GM21381 (cell line): ENCODE results near the gene DENND6B.
A peak's percentile ranks its signal among the peaks of the same experiment; 100 is the strongest.
"Not testable (repeated sequence)": the region's sequence is repeated elsewhere in the genome, so short reads cannot be mapped to it uniquely, and the experiment has no call there.

Experiments used
- ATAC-seq: cut with Tn5 transposase; IDR thresholded peaks from one replicate; pipeline ENCODE4 v1.9.1; 2021; ENCODE audit warnings: mild to moderate bottlenecking, moderate library complexity; ENCODE audit not compliant: unreplicated experiment

DENND6B gene, protein sequence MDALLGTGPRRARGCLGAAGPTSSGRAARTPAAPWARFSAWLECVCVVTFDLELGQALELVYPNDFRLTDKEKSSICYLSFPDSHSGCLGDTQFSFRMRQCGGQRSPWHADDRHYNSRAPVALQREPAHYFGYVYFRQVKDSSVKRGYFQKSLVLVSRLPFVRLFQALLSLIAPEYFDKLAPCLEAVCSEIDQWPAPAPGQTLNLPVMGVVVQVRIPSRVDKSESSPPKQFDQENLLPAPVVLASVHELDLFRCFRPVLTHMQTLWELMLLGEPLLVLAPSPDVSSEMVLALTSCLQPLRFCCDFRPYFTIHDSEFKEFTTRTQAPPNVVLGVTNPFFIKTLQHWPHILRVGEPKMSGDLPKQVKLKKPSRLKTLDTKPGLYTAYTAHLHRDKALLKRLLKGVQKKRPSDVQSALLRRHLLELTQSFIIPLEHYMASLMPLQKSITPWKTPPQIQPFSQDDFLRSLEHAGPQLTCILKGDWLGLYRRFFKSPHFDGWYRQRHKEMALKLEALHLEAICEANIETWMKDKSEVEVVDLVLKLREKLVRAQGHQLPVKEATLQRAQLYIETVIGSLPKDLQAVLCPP

DNA sequence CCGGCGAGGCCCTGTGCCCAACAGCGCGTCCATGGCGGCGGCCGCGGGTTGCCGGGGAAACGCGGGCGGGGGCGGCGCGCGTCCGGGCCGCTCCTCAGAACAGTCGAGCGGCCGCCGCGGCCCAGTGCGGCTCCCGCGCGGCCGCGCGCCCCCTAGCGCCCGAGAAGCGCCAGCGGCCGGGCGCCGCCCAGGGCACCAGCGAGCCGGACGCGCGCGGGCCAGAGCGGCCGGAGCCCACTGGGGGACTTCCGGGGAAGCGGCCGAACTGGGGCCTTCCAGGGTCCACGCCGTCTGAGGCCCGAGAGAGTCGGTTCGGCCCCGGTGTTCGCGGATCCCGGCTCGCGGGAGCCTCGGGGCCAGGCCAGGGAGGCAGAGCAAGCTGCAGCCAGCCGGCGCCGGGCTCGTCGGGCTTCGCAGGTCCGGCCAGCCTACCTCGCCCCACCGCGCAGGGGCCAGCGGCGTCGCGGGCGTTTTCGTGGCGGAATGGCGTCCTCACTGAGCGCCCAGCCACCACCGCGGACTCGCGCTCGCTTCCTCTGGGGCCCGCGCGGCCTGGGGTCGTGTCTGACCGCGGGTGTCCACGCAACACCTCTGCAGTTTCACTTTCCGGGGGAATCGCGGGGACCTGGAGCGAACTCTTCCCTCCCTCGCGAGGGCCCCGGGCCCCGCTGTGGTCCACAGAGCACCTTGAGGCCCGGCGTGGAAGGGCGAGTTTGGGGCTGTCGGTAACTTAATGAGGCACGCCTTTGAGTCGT is at the start of gene DENND6B:
Gene DENND6B (minus strand): TSS at position 57 of the 755 bp plus-strand sequence. CDS start 24 bp downstream, at position 33.
- ATAC-seq = peak; percentile 91

DNA sequence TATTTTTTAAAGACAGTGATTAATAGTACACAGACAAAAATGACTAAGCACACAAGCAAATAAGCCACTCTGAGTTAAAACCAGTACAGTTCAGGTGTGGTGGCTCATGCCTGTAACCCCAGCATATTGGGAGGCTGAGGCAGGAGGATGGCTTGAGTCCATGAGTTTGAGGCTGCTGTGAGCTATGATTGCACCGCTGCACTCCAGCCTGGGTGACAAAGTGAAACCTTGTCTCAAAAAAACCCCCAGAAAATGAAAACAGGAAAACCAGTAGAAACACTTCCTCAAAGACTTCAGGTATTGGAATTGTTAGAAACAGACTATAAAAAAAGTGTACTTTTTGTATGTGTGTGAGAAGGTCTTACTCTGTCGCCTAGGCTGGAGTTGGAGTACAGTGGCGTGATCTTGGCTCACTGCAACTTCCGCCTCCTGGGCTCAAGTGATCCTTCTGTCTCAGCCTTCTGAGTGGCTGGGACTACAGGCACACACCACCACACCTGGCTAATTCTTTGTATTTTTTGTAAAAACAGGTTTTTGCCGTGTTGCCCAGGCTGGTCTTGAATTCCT is 49.4 kb upstream of the DENND6B start:
- no peak for ATAC-seq

DNA sequence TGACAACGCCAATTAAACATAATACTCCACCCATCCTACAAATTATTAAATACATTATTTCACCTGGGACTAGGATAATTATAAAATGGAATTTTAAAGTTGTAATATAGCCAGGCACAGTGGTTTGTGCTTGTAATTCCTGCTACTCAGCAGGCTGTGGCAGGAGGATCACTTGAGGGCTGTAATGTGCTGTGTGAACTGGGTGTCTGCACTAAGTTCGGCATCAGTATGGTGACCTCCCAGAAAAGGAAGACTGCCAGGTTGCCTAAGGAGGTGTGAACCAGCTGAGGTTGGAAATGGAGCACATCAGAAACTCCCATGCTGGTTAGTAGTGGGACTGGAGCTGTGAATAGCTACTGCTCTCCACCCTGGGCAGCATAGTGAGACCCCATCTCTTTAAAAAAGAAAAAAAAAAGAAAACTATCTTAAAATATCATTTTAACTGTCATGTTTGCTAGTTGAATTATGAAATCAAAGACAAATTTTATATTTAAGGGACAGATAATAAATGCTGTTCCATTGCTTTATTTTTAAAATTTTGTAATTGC is 44.4 kb upstream of the DENND6B start:
- no peak for ATAC-seq

DNA sequence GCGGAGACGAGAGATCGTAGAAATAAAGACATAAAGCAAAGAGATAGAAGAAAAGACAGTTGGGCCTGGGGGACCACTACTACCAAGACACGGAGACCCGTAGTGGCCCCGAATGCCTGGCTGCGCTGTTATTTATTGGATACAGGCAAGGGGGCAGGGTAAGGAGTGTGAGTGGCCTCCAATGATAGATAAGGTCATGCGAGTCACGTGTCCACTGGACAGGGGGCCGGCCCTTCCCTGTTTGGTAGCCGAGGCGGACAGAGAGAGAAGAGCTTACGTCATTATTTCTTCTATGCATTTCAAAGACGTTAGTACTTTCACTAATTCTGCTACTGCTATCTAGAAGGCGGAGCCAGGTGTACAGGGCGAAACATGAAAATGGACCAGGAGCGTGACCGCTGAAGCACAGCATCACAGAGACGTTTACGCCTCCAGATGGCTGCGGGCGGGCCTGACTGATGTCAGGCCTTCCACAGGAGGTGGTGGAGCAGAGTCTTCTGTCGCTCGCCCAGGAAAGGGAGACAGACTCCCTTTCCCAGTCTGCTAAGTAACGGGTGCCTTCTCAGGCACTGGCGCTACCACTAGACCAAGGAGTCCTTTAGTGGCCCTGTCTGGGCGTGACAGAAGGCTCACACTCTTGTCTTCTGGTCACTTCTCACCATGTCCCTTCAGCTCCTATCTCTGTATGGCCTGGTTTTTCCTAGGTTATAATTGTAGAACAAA is 41.1 kb upstream of the DENND6B start:
- ATAC-seq = no peak

DNA sequence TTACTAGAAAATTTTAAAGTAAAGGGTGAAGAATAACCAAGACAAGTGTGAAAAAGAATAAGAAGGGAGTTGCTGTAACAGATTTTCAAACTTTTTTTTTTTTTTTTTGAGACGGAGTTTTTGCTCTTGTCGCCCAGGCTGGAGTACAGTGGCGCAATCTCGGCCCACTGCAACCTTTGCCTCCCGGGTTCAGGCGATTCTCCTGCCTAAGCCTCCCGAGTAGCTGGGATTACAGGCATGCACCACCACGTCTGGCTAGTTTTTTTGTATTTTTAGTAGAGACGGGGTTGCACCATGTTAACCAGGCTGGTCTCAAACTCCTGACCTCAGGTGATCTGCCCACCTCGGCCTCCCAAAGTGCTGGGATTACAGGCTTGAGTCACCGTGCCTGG is 37.0 kb upstream of the DENND6B start:
- ATAC-seq = not testable (repeated sequence)

DNA sequence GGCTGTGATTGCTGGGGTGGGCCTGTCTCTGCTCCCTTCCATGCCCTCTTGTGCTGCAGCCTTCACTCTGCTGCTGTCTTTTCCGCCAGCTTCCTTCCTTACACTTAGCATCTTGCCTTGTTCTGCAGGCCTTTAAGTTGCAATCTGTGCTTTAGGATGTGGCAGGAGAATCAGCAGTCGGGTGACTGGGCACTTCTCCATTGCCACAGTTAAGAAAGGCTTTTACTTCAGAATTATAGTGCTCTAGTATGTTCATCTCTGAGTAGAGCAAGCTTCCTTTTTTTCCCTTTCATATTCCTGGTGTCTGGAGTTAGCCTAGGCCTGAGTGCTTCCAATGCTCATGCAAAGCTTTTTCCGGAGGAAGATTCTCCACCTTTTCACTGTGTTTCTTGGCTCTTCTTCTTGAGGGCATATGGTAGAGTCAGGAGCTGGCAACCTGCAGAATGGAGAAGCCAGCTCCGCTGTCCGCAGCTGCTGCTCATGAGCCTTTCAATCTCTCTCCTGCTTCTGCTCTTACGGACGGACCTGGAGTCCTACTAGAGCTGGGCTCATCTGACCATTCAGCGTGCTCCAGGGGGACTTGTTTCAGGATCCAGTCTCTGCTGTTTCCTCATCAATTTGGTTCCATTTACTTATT is 36.5 kb upstream of the DENND6B start:
- no peak for ATAC-seq

DNA sequence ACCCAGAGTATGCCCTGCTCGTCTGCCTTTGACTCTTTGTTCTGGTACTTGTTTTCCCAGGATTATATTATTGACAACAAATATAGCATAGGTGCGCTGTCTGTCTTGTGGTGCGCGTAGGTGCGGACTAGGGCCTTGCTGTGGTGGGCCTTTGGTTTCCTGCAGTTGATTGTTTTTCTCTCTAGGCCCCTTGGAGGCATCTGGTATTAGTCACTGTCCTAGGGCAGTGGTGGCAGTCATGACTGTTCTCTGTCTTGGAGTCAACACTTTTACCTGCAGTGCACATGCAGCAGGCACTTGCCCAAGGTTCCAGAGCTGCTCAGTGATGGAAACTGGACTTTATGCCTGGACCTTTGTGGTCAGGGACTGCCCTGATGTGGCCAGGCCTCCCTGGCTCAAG is 34.9 kb upstream of the DENND6B start:
- no peak for ATAC-seq

DNA sequence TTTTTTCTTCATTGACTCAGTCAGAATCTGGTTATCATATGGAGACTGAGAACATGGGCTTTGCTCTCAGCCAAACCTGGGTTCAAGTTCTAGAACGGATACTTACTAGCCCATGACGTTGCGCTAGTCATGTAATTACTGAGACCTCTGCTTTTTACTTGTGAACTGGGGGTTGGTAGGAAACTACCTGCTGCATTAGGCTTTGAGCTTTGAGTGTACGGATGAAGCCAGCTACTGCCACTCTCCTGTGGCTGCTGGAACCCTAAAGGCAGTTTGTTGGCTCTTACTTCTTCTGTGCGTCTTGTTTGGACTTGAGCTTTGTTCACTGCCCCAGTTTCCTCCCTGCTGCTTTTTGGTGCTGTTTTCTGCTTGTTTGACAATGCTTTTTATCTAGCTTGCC is 34.4 kb upstream of the DENND6B start:
- no peak for ATAC-seq

DNA sequence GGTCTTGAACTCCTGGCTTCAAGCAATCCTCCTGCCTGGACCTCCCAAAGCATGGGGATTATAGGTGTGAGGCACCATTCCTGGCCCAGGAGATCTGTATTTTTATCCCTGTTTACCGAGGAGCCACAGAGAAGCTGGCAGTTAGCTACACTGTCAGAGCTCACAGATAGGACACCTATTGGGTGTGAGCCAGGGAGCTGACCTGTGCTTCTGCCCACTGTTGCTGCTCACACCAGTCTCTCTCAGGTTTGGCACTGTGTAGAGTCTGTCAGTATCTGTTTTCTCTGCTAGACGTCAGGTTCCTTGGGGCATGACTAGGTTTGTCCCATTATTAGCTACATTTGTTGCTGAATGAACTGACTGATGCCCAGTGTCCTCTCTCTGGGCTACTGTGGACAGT is 33.8 kb upstream of the DENND6B start:
- no peak for ATAC-seq

DNA sequence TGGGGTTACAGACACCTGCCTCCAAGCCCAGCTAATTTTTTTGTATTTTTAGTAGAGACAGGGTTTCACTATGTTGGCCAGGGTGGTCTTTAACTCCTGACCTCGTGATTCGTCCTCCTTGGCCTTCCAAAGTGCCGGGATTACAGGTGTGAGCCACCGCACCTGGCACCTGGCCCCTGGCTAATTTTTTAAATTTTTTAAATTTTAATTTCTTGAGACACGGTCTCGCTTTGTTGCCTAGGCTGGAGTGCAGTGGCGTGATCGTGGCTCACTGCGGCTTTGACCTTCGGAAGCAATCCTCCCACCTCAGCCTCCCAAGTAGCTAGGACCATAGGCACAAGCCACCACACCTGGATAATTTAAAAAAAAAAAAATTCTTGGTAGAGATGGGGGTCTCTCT is 30.9 kb upstream of the DENND6B start:
- ATAC-seq = no peak

DNA sequence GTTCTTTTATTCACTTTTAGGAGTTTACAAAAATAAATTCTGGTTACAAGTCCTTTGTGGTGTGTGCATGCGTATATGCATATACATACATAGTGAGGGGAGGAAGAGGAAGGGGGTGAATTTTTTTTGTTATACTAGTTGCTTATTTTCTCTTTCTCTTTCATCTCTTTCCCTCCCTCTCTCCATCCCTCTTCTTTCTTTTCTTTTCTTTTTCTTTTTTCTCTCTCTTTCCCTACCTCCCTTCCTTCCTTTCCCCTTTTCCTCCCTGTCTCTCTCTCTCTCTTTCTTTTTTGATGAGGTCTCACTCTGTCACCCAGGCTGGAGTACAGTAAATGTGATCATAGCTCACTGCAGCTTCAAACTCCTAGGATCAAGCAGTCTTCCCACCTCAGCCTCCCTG is 30.4 kb upstream of the DENND6B start:
- ATAC-seq = no peak

DNA sequence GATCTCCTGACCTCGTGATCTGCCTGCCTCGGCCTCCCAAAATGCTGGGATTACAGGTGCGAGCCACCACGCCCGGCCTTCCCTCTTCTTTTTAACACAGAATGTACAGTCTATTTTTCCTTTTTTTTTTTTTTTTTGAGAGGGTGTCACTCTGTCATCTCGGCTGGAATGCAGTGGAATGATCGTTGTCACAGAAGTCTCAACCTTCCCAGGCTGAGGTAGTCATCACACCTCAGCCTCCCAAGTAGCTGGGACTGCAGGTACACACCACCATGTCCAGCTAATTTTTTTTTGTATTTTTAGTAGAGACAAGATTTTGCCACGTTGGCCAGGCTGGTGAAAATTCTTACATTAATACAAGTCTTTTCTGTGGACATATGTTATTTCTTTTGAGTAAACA is 29.4 kb upstream of the DENND6B start:
- ATAC-seq = no peak

DNA sequence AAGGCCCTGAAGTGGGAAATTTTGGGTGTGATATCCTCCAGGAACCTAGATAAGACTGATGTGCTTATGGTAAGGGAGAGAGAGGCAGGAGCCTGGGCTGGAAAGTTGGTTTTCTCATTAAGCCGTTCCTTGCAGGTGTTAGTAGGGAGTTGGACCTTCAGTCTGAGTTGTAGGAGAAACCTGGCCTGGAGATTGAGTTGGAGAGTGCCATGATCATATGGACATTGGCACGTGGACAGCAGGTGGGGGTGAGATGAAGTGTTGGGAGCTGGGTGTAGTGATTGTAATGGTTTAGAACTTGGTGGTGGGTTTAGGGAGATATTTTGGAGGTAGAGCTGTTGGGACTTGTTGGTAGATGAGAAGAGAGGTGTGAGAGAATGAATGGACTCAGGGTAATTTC is 21.2 kb upstream of the DENND6B start:
- ATAC-seq = no peak

DNA sequence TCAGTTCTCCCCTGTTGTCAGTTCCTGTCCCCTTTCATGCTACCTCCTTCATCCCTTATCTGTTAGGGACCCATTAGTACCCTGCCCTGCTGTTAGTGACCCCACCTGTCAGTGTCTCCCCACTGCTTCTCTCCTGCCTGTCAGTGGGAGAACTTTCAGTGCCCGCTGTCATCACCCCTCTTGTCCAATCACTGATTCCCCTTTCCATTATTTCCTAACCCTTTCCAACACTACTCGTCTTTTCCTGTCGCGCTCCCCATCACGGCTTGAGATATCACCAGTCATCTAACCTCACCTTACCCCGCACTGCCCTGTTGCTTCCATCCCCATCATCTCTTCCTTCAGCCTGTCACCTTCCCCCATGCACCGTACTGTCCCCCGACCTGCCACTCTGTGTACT is 20.3 kb upstream of the DENND6B start:
- no peak for ATAC-seq

DNA sequence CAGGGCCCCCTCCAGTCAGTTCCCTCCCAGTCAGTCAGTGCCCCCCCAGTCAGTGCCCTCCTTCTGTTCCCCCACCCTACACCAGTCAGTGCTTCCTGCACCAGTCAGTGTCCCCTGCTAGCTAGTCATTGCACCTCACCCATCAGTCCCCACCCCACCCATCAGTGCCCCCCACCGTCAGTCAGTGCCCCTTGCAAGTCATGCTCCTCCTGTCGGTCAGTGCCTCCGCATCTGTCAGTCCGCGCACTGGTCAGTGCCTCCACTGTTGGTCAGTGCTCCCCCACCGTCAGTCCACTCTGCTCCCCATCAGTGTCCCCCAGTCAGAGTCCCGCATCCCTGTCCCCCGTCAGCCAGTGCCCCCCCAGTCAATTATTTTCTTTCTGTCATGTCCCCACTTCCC is 19.7 kb upstream of the DENND6B start:
- ATAC-seq = no peak

DNA sequence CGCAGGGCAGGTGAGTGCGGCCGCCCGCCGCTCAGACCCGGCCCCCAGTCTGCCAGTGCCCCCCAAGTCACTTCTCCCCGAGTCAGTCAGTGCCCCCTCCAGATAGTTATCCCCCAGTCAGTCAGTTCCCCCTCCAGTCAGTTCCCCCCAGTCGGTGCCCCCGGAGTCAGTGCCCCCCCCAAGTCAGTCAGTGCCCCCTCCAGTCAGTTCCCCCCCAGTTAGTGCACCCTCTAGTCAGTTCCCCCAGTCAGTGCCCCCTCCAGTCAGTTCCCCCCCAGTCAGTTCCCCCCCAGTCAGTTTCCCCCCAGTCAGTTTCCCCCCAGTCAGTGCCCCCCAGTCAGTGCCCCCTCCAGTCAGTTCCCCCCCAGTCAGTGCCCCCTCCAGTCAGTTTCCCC is 16.7 kb upstream of the DENND6B start:
- no peak for ATAC-seq

DNA sequence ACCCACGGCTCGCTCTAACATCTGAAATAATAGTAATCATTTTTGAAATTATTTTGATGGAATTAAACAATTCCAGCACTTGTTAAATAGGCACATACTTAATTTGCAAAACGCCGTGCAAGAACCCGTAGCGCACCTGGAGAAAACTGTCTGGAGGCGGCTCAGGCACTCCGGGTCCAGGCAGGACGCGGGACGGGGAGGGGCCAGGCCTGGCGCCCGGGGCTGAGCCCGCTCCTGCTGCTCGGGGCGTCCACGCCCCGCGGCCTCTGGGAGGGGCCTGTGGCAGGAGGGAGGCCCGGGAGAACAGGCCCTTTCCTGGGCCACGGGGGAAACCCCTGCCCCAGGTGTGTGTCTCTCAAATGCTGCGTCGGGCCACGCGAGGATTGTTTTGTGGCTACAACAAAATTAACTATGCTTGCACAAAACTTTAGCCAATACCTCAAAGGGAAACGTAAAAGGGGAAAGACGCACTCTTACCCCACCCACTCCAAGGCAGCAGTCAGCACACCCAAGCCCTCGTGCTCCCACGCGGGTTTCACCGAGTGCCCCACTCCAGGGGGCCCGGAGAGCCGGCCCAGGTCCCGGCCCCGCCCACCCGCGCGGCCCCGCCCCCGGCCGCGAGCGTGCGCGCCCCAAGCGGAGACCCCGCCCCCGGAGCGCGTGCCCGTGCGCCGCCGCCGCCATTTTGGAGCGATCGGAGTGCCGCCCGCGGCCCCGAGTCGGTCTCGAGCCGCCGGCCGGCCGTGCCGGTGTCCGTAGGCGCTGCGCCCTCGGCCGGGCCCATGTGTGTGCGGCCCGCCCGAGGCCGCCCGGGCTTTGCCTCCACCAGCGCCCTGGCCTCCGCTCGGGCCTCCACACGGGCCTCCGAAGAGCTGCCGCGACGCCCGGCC is 16.1 kb upstream of the DENND6B start, which contains the start of gene PPP6R2:
Gene PPP6R2 (plus strand): TSS at position 677 of the 890 bp plus-strand sequence. CDS start 50,582 bp downstream, outside the sequence.
- ATAC-seq = peak; percentile 63

DNA sequence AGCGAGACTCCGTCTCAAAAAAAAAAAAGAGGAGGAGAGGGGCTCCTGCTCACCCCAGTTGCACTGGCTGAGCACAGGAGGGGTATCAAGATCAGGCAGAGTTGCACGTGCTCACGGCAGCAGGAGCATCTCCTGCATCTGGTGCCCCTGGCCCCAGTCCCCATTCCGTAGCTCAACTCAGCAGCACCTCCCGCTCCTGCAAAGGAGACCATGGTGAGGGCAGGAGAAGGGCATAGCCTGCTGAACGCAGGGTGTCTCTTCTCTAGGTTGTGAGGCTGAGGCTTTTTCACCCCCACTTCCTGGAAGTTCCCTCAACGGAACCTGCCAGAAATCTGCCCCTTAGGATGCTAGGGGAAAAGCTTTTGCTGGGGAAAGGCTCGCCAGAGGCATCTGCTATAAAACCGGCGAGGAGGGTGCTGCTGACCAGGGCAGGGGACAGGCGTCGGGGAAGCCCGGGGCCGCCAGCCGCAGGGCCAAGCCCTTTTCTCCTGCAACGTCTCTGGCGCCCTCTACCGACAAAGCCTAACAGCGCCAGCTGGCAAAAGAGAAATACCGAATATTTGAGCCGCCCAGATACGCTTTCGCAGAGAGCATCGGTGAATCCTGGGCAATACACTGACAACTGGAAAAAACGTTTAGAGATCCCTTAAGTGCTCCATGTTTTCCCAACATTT is 15.3 kb upstream of the DENND6B start:
- ATAC-seq = peak; percentile 59
